Fibroblast of the aortic adventitia (primary cell): Measurements from ENCODE around the gene KIAA1210. TPM values are rescaled to one million over a fixed set of nuclear protein-coding genes. Genes with fewer than 3 reads are reported as not detected.

Experiments used
- DNase-seq: peaks from one replicate; pipeline ENCODE4 v3.0.0-alpha.2; 2010; ENCODE audit warnings: low read depth
- H3K4me3 ChIP-seq: 2 replicates; pipeline ENCODE4 v1.5.1; 2011; ENCODE audit warnings: low read depth, mild to moderate bottlenecking, control low read depth, low read length, moderate library complexity
- total RNA-seq: library from RNA; depleted of rRNA; stranded (reverse); fragments of >200 nt; gene quantifications from 2 replicates; pipeline ENCODE4 v1.2.3, GENCODE V29; 2012; ENCODE audit warnings: low replicate concordance
- TF ChIP-seq, protein P1 (sequence below): IDR thresholded peaks from 2 replicates; pipeline ENCODE4 v1.5.1; 2011; ENCODE audit warnings: mild to moderate bottlenecking, low read length, control low read depth, inconsistent platforms; ENCODE audit not compliant: insufficient read depth

Gene KIAA1210
- total RNA-seq, 1 donor = not detected

DNA sequence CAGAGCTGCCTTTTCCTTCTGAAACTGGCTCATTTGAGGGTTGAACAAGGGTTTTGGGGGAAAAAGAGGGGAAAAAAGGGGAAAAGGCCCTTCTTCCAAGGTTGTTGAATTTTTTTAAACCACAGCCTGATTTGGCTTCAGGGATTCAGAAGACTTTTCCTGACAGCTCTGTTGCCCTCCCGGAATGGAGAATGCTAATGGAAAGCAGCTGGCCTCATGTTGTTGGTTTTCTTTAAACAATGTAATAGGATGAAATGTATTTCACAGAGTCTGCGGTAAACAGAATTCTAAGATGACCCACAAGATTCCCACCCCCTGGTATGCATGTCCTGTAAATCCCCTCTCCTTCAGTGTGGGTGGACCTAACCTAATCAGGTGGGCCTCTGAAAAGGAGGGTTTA lies 3.3 kb upstream of the KIAA1210 start:
- TF ChIP-seq, protein P1, sequence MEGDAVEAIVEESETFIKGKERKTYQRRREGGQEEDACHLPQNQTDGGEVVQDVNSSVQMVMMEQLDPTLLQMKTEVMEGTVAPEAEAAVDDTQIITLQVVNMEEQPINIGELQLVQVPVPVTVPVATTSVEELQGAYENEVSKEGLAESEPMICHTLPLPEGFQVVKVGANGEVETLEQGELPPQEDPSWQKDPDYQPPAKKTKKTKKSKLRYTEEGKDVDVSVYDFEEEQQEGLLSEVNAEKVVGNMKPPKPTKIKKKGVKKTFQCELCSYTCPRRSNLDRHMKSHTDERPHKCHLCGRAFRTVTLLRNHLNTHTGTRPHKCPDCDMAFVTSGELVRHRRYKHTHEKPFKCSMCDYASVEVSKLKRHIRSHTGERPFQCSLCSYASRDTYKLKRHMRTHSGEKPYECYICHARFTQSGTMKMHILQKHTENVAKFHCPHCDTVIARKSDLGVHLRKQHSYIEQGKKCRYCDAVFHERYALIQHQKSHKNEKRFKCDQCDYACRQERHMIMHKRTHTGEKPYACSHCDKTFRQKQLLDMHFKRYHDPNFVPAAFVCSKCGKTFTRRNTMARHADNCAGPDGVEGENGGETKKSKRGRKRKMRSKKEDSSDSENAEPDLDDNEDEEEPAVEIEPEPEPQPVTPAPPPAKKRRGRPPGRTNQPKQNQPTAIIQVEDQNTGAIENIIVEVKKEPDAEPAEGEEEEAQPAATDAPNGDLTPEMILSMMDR = no peak
- H3K4me3 ChIP-seq = no peak overlapping the region
- DNase-seq = no peak

DNA sequence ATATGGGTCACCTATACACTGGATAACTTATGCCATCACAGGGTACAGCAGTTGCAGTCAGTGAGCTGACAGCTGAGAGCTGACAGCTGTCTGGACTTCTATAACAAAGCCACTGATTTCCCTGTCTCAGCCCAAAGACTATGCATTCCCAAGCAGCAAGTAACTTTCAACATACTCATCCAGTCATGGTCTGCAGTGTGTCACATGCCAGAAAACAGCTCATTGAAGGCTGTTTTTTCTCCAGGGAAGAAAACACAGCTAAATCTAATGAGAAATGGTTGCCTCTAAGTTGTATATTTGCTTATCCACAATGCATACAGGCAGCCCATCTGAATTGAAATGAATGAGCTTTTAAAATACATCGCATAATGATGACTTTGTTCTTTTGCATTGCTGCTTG lies 6.3 kb downstream of the KIAA1210 start:
- TF ChIP-seq, protein P1 = no peak
- peak; percentile 12 for DNase-seq
- H3K4me3 ChIP-seq = no peak overlapping the region

DNA sequence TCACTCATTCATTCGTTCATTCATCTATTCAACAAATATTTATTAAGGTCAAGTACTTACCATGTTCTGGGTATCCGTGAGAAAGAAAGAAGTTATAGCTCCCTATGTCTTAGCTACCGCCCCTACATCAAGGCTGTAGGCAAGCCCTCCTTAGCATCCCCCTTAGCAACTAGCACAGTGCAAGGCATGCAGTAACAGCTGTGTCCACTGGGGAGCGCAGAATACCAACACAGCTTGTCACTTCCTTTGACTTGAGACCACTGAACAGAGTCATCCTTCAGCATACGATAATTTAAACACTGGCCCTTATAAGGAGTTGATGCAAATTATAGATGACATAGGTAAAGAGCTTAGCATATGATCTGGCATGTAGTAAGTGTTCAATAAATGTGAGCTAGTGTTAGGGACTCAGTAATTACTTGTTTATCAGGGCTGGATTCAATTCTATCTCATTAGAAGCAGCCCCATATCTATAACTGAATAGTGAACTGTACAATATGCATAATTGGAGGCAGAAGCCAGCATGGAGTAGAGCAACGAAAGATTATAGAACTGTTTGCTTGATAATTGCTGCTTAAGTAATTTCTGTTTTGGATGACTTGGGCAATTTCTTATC lies 8.7 kb downstream of the KIAA1210 start:
- TF ChIP-seq, protein P1 = peak; percentile 86
- no peak overlapping the region for H3K4me3 ChIP-seq
- DNase-seq = peak; percentile 56

DNA sequence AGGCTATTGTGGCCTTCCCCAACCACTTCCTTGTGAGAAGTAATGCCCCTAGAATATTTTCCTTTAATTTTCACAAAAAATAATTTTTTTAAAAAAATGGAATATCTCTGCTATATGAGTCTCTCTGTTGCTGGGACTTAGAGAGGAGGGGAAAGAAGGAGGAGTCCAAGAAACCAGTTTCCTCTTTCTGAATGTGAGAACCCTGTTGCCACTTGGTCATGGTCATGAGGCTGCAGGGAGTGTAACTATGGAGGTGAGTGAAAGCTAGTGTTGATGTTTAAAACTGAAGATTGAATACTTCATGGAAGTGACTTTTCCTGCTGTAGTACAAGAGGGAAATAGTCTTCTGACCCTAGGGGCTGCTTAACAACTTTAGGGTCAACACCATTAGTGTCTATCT lies 20.4 kb downstream of the KIAA1210 start:
- TF ChIP-seq, protein P1 = no peak
- no peak for DNase-seq
- H3K4me3 ChIP-seq = no peak overlapping the region

DNA sequence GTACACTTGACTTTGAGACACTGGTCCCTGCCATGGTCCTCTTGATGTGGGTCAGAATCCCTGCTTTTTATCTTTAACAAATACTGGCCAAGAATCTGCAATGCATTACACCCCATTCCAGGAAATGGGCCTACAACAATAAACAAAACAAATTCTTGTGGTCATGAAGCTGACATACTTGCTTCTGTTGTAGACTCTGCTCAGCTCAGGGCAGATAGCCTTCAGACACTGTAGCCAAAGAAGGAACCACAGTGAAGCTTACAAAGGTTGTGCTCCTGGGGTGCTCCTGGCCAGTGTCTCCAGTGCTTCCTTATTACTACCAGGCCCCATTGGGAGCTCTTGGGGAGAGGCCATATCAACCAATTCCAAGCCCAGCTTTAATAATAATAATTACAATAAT lies 21.8 kb downstream of the KIAA1210 start:
- TF ChIP-seq, protein P1 = no peak
- H3K4me3 ChIP-seq = no peak overlapping the region
- peak; percentile 46 for DNase-seq

DNA sequence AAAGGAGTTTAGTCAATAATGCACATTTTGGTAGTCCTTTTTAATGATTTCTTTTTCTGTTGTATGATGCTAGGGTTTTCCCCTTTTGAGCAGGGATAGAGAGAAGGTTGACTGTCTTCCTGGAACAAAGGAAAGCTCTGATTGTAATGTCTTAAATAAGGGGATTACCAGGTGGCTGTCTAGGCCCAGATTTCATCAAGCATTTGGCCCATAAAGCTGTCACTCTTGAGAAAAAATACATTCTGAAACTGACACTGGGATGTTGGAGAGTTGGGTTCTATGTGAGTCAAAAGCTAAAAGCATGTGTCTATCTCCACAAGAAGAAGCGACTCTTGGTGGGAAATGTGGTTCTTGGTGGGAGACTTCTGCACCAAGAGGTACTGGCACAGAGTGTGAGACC lies 26.4 kb downstream of the KIAA1210 start:
- DNase-seq = no peak
- TF ChIP-seq, protein P1 = no peak

DNA sequence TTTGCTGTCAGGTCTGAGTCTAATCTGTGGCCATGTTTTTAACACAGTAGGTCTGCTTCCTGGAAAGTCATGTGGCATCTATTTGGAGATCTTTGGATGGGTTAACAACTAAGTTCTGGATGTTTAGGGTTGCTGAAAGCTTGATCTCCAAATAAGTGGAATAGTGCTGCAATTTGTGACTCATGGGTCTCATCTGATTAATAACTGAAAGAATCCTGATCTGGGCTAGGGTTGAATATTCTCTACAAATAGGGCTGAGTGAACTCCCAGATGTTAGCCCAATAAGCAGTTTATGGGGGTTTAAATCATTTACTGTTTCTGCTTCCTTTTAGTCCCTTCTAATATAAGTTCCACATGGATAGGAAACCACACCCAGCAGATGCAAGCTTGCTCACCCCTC lies 31.7 kb downstream of the KIAA1210 start:
- DNase-seq = no peak
- H3K4me3 ChIP-seq = no peak overlapping the region
- TF ChIP-seq, protein P1 = no peak

More for the DNA sequence above, 26.4 kb downstream of the KIAA1210 start:
- H3K4me3 ChIP-seq = no peak overlapping the region
